ENCODE results near the gene GP9. TPM values are rescaled to one million over a fixed set of nuclear protein-coding genes. Genes with fewer than 3 reads are reported as not detected.

Gene GP9
- total RNA-seq, 6 experiments from 2014 or later, result 0.50 TPM; not detected in 5

DNA sequence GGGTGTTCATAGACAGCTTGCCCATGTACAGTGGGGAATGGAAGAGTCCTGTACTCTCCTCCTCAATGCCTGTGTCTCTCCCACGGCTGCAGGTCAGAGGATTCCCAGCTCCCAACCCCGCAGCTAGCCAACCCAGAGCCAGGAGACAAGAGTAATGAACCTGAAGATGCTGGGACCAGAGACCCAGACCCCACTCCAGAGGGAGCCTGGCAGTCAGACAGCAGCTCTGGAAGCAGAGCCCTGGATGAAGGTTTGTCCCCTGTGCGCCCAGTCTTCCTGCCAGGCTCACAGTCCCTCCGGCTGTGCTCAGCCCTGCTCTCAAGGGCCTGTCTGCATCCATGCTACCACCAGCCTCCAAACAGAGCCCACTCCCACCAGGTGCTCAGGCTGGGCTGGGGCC is 30.0 kb upstream of the GP9 start:
- Histone ChIP-seq H3K36me3 (no peaks in the 10 kb centered on the region), H3K27me3 (no peaks in the 10 kb centered on the region), H3K4me1 (peaks cover 0 to 7% (median 0%) of the 10 kb centered on the region in 4 donors), H3K9me3 (no peaks in the 10 kb centered on the region), H3K4me3 (no peak overlapping the region), H3K27ac (no peak overlapping the region)
- intact Hi-C loops (cut with DNase I), result no loop called here
- DNase-seq (no peak), ATAC-seq (no peak)
- WGBS (ENCODE audit: insufficient coverage, low coverage, low lambda C conversion rate, missing lambda C conversion rate), result no CpG with 5 or more reads among the region's 4 CpGs
- TF ChIP-seq, protein P1, sequence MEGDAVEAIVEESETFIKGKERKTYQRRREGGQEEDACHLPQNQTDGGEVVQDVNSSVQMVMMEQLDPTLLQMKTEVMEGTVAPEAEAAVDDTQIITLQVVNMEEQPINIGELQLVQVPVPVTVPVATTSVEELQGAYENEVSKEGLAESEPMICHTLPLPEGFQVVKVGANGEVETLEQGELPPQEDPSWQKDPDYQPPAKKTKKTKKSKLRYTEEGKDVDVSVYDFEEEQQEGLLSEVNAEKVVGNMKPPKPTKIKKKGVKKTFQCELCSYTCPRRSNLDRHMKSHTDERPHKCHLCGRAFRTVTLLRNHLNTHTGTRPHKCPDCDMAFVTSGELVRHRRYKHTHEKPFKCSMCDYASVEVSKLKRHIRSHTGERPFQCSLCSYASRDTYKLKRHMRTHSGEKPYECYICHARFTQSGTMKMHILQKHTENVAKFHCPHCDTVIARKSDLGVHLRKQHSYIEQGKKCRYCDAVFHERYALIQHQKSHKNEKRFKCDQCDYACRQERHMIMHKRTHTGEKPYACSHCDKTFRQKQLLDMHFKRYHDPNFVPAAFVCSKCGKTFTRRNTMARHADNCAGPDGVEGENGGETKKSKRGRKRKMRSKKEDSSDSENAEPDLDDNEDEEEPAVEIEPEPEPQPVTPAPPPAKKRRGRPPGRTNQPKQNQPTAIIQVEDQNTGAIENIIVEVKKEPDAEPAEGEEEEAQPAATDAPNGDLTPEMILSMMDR (IDR thresholded peaks at IDR 0.05), result no peak
- no peak for TF ChIP-seq POLR2A (IDR thresholded peaks at IDR 0.05)

- Histone ChIP-seq H3K4me1 (peaks cover 0 to 3% (median 0%) of the 10 kb centered on the region in 4 donors), H3K36me3 (no peaks in the 10 kb centered on the region), H3K27ac (no peak overlapping the region), H3K9me3 (no peaks in the 10 kb centered on the region), H3K4me3 (no peak overlapping the region), H3K27me3 (no peaks in the 10 kb centered on the region)
- WGBS (ENCODE audit: insufficient coverage, low coverage, low lambda C conversion rate, missing lambda C conversion rate), result 65% methylated on average over 4 of the region's 10 CpGs
- DNase-seq, result no peak
- no peak for ATAC-seq
- intact Hi-C loops (cut with DNase I), result no loop called here
- TF ChIP-seq, protein P1 (IDR thresholded peaks at IDR 0.05), result no peak
- TF ChIP-seq POLR2A (IDR thresholded peaks at IDR 0.05), result no peak
Observed at GRCh38 chr3:129031476-129032215, 28.9 kb upstream of the GP9 start.

DNA sequence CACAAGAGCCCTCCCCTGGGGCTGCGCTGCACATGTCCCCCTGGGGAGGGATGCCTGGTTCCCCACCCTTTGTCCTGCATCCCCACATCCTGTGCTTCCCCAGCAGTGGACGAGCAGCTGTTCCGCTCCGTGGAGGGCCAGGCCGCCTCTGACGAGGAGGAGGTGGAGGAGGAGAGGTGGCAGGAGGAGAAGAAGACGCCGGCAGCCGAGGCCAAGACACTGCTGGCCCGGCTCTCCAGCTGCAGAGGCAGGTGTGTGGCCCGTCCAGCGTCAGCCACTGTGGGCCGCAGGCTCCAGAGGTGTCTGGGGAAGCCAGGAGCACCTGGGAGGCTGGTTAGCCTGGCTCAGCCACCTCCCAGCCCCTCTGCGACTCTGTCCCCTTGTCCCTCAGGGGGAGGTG is 27.9 kb upstream of the GP9 start:
- H3K4me3 ChIP-seq, result no peak overlapping the region
- no peak overlapping the region for H3K27ac ChIP-seq
- H3K27me3 ChIP-seq, result no peaks in the 10 kb centered on the region
- H3K4me1 ChIP-seq, result no peaks in the 10 kb centered on the region
- DNase-seq (no peak), ATAC-seq (no peak)
- whole genome bisulfite sequencing (ENCODE audit: insufficient coverage, low coverage, low lambda C conversion rate, missing lambda C conversion rate), result 80% methylated on average over 2 of the region's 14 CpGs
- intact Hi-C loops (cut with DNase I), result no loop called here
- no peaks in the 10 kb centered on the region for H3K9me3 ChIP-seq
- TF ChIP-seq POLR2A (IDR thresholded peaks at IDR 0.05), result no peak
- TF ChIP-seq, protein P1 (IDR thresholded peaks at IDR 0.05), result no peak
- no peaks in the 10 kb centered on the region for H3K36me3 ChIP-seq

DNA sequence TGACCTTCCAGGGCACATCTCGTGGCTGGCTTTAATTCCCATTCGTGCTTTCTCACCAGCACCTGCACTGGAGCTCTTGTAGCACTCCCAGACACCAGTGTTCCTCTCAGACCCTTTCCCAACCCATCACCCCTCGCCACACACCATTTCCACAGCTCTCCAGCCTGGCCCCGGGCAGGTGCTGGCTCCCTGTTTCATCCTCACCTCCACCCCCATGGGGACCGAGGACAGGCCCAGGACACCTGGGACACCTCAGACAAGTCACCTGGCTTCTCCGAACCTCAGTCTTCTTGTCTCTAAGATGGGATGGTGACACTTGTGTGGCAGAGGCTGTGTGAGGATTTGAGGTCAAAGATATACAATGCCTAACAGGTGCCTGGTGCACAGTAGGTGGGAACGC is 27.4 kb upstream of the GP9 start:
- H3K9me3 ChIP-seq, result no peaks in the 10 kb centered on the region
- no peak for ATAC-seq
- H3K4me3 ChIP-seq, result no peak overlapping the region
- 79% methylated on average over 5 of the region's 7 CpGs for WGBS (ENCODE audit: insufficient coverage, low coverage, low lambda C conversion rate, missing lambda C conversion rate)
- no peak overlapping the region for H3K27ac ChIP-seq
- no peak for TF ChIP-seq POLR2A (IDR thresholded peaks at IDR 0.05)
- TF ChIP-seq, protein P1 (IDR thresholded peaks at IDR 0.05), result no peak
- intact Hi-C loops (cut with DNase I), result no loop called here
- H3K4me1 ChIP-seq, result no peaks in the 10 kb centered on the region
- no peak for DNase-seq
- no peaks in the 10 kb centered on the region for H3K36me3 ChIP-seq
- no peaks in the 10 kb centered on the region for H3K27me3 ChIP-seq
